B cell (primary cell): Measurements from ENCODE around the gene EXOC4. TPM values are rescaled to one million over a fixed set of nuclear protein-coding genes. Genes with fewer than 3 reads are reported as not detected.

Source experiments
- ATAC-seq: fragments of 200-7000 bp; cut with Tn5 transposase; one replicate; pipeline ENCODE4 v1.10.0; 2021; ENCODE audit warnings: low read depth, mild to moderate bottlenecking, moderate number of reproducible peaks, moderate library complexity
- CTCF ChIA-PET: fragments of 350-600 bp; sonication (Branson Sonifier 250); formaldehyde crosslinking; loops from one replicate; lab custom pipeline; 2021; ENCODE audit warnings: antibody characterized with exemption, inconsistent platforms; lab: Charles Lee
- POLR2A ChIA-PET: fragments of 350-600 bp; sonication (Branson Sonifier 250); formaldehyde crosslinking; loops from one replicate; lab custom pipeline; 2021; ENCODE audit warnings: antibody characterized with exemption; lab: Charles Lee
- DNase-seq: peaks from one replicate; pipeline ENCODE4 v3.0.0; 2013
- H2AFZ ChIP-seq: 2 replicates; pipeline ENCODE4 v1.6.1; 2012; ENCODE audit warnings: mild to moderate bottlenecking, low read depth, low read length; ENCODE audit not compliant: insufficient read depth, poor library complexity, severe bottlenecking
- H3K27ac ChIP-seq, 2 donors: 1 replicate in 1 of 2; 2 replicates in 1 of 2; pipeline ENCODE4 v1.5.1; 2012 to 2013; ENCODE audit warnings: low read length in 2 of 2, mild to moderate bottlenecking in 2 of 2, moderate library complexity in 1 of 2
- H3K27me3 ChIP-seq, 4 experiments: fragments of 200-600 bp in 1 of 4; sonication (generic) in 1 of 4; replicated peaks in 1 of 4; 1 replicate in 2 of 4; 2 replicates in 2 of 4; pipeline versions ENCODE4 v1.6.1 to v1.7.0; 2013 to 2016; ENCODE audit warnings: low read length in 3 of 4, mild to moderate bottlenecking in 2 of 4, mixed read lengths in 1 of 4, moderate library complexity in 1 of 4; ENCODE audit not compliant: insufficient read depth in 4 of 4, control insufficient read depth in 3 of 4; ENCODE audit errors: control extremely low read depth in 1 of 4
- H3K36me3 ChIP-seq, 2 experiments: replicated peaks in 1 of 2; 1 replicate in 1 of 2; 2 replicates in 1 of 2; pipeline versions ENCODE4 v1.6.1 to v1.7.1; 2013; ENCODE audit warnings: low read length in 1 of 2; ENCODE audit not compliant: insufficient read depth in 2 of 2, control insufficient read depth in 1 of 2; ENCODE audit errors: control extremely low read depth in 1 of 2, extremely low read depth in 1 of 2
- H3K4me1 ChIP-seq, 2 donors: fragments of 200-600 bp in 1 of 2; sonication (generic) in 1 of 2; 1 replicate in 1 of 2; 2 replicates in 1 of 2; pipeline versions ENCODE4 v1.5.1 to v1.6.1; 2013 to 2017; ENCODE audit warnings: low read length in 2 of 2; ENCODE audit not compliant: control insufficient read depth in 2 of 2, insufficient read depth in 2 of 2
- H3K4me2 ChIP-seq: replicated peaks from 2 replicates; pipeline ENCODE3; 2012; ENCODE audit warnings: mild to moderate bottlenecking, low read depth, low read length; ENCODE audit not compliant: poor library complexity, severe bottlenecking
- H3K4me3 ChIP-seq, 5 experiments: fragments of 200-600 bp in 1 of 5; sonication (generic) in 1 of 5; 1 replicate in 3 of 5; 2 replicates in 2 of 5; pipeline versions ENCODE4 v1.5.1 to v1.7.0; 2011 to 2016; ENCODE audit warnings: low read length in 4 of 5, mild to moderate bottlenecking in 4 of 5, low read depth in 2 of 5, control low read depth in 1 of 5, moderate library complexity in 1 of 5; ENCODE audit not compliant: insufficient read depth in 1 of 5; ENCODE audit errors: control extremely low read depth in 1 of 5, extremely low read depth in 1 of 5
- H3K79me2 ChIP-seq: fragments of 200-600 bp; sonication (generic); one replicate; pipeline ENCODE4 v1.6.0; 2016; ENCODE audit warnings: low read length; ENCODE audit not compliant: control insufficient read depth, insufficient read depth
- H3K9ac ChIP-seq: fragments of 200-600 bp; sonication (generic); 2 replicates; pipeline ENCODE4 v1.6.1; 2017; ENCODE audit warnings: mild to moderate bottlenecking, low read length, moderate library complexity
- H3K9me3 ChIP-seq, 3 donors: one replicate each; pipeline versions ENCODE4 v1.6.1 to v1.7.1; 2013; ENCODE audit warnings: low read length in 2 of 3; ENCODE audit not compliant: control insufficient read depth in 2 of 3, insufficient read depth in 1 of 3; ENCODE audit errors: control extremely low read depth in 1 of 3
- H4K20me1 ChIP-seq: 2 replicates; pipeline ENCODE4 v1.6.0; 2012; ENCODE audit warnings: mild to moderate bottlenecking, low read length; ENCODE audit not compliant: insufficient read depth, control insufficient read depth, poor library complexity, severe bottlenecking
- H3K27ac Mint-ChIP-seq: one replicate; pipeline ENCODE4 v1.8.0; 2021; ENCODE audit warnings: mixed read lengths
- H3K27me3 Mint-ChIP-seq: one replicate; pipeline ENCODE4 v1.8.0; 2021; ENCODE audit warnings: mixed read lengths
- H3K4me1 Mint-ChIP-seq: one replicate; pipeline ENCODE4 v1.8.0; 2021; ENCODE audit warnings: mixed read lengths
- H3K4me3 Mint-ChIP-seq: one replicate; pipeline ENCODE4 v1.8.0; 2021; ENCODE audit warnings: mixed read lengths
- H3K9me3 Mint-ChIP-seq: one replicate; pipeline ENCODE4 v1.8.0; 2022; ENCODE audit warnings: mixed read lengths; ENCODE audit not compliant: insufficient read depth
- EZH2 ChIP-seq: IDR thresholded peaks from 2 replicates; pipeline ENCODE4 v1.6.1; 2012; ENCODE audit warnings: borderline replicate concordance, low read depth, mild to moderate bottlenecking, moderate library complexity, low read length; ENCODE audit not compliant: insufficient read depth, poor library complexity, severe bottlenecking
- WGBS: methylation state at CpG from one replicate; pipeline ENCODE4 v1.1.5; 2013; ENCODE audit warnings: missing lambda C conversion rate; ENCODE audit not compliant: insufficient coverage; 5-methylcytosine and 5-hydroxymethylcytosine counted together
- intact Hi-C: fragments of 100-400 bp; cut with micrococcal nuclease; formaldehyde crosslinking; loops from one replicate; pipeline ENCODE4 v1.10.0; 2022
- polyA plus RNA-seq: library from polyadenylated mRNA; depleted of rRNA; stranded (reverse); fragments of >200 nt; gene quantifications from 2 replicates; pipeline ENCODE4 v1.2.3, GENCODE V29; 2012
- total RNA-seq, 2 donors: library from RNA; stranded (reverse); fragments of 120-200 nt in 1 of 2; gene quantifications; 1 replicate in 1 of 2; 2 replicates in 1 of 2; pipeline versions ENCODE4 v1.2.3 to v1.2.4, GENCODE V29; 2013 to 2022
- TF ChIP-seq, protein P1 (sequence below): fragments of 200-600 bp; IDR thresholded peaks from one replicate; pipeline ENCODE4 v1.8.0; 2022; ENCODE audit warnings: antibody characterized with exemption, mild to moderate bottlenecking

Gene EXOC4
- total and polyA plus RNA-seq, 2 donors (not counting 1 experiment from before 2014, with no cell fraction given), result 16.7 to 135 TPM

DNA sequence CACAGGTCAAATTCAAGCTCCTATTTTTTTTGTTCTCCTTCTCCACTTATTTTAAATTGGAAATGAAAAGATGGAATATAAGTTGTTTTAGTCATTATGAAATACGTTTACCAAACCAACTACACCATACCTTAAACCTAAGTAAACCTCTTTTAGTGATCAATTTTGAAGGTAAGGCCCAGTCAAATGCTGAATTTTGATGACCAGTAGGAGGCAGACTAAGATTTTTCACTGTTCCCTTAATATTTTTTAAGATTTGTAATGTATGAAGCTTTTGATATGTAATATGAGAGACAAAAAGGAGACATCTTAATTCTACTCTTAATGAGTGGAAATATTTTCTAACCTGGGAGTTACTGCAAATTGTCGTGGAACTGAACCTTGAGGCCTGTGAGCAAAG is 311.6 kb downstream of the EXOC4 start:
- intact Hi-C loops, result no loop called here
- H3K9me3 ChIP-seq, result no peaks in the 10 kb centered on the region
- H3K27me3 ChIP-seq, result no peaks in the 10 kb centered on the region
- no peak overlapping the region for H3K27ac Mint-ChIP-seq
- H3K4me3 Mint-ChIP-seq, result no peak overlapping the region
- ChIA-PET POLR2A (no interaction called here), CTCF (no interaction called here)
- H3K4me1 ChIP-seq, result no peaks in the 10 kb centered on the region
- no peaks in the 10 kb centered on the region for H3K36me3 ChIP-seq
- no peaks in the 10 kb centered on the region for H3K27me3 Mint-ChIP-seq
- no peak overlapping the region for H3K4me2 ChIP-seq
- H3K4me1 Mint-ChIP-seq, result no peaks in the 10 kb centered on the region
- no peak overlapping the region for H3K9ac ChIP-seq
- no peak overlapping the region for H3K4me3 ChIP-seq
- H2AFZ ChIP-seq, result no peak overlapping the region
- DNase-seq (no peak), ATAC-seq (no peak)
- 100% methylated on average over 1 of the region's 2 CpGs for WGBS
- no peak overlapping the region for H3K27ac ChIP-seq
- H4K20me1 ChIP-seq, result no peaks in the 10 kb centered on the region
- no peaks in the 10 kb centered on the region for H3K79me2 ChIP-seq
- no peak for TF ChIP-seq EZH2
- TF ChIP-seq, protein P1, sequence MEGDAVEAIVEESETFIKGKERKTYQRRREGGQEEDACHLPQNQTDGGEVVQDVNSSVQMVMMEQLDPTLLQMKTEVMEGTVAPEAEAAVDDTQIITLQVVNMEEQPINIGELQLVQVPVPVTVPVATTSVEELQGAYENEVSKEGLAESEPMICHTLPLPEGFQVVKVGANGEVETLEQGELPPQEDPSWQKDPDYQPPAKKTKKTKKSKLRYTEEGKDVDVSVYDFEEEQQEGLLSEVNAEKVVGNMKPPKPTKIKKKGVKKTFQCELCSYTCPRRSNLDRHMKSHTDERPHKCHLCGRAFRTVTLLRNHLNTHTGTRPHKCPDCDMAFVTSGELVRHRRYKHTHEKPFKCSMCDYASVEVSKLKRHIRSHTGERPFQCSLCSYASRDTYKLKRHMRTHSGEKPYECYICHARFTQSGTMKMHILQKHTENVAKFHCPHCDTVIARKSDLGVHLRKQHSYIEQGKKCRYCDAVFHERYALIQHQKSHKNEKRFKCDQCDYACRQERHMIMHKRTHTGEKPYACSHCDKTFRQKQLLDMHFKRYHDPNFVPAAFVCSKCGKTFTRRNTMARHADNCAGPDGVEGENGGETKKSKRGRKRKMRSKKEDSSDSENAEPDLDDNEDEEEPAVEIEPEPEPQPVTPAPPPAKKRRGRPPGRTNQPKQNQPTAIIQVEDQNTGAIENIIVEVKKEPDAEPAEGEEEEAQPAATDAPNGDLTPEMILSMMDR, result no peak
- H3K9me3 Mint-ChIP-seq, result peaks cover 1% of the 10 kb centered on the region

DNA sequence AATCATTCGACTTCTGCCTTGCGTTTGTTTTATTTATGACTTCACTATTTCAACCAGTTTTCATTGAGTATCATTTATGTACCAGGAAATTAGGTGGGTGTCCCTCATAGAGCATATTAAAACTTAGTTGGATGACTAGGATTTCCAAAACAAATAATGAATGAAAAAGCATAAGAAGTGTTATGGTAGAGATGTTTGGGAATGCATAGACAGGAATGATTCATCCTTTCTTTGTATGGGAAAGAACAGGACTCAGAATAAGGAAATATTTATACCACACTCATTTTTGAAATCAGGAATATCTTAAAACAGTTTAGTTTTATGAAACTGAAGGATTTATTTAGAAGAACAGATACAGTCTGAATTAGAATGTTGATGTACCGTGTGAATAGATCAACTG is 315.7 kb downstream of the EXOC4 start:
- no peaks in the 10 kb centered on the region for H4K20me1 ChIP-seq
- no peaks in the 10 kb centered on the region for H3K9me3 ChIP-seq
- CTCF ChIA-PET, result interaction anchor here (1.0 kb wide), 1 partner anchor 9 kb away, joined by 4 read pairs; no protein-coding TSS in a partner anchor
- Mint-ChIP-seq H3K4me1 (no peaks in the 10 kb centered on the region), H3K4me3 (no peak overlapping the region), H3K27ac (no peak overlapping the region), H3K27me3 (no peaks in the 10 kb centered on the region), H3K9me3 (peaks cover 1% of the 10 kb centered on the region)
- no peaks in the 10 kb centered on the region for H3K79me2 ChIP-seq
- no peak overlapping the region for H3K4me3 ChIP-seq
- TF ChIP-seq, protein P1, result no peak
- no peak for TF ChIP-seq EZH2
- DNase-seq, result no peak
- no peak overlapping the region for H3K9ac ChIP-seq
- H3K27ac ChIP-seq, result no peak overlapping the region
- no peak overlapping the region for H2AFZ ChIP-seq
- no peaks in the 10 kb centered on the region for H3K36me3 ChIP-seq
- H3K4me1 ChIP-seq, result no peaks in the 10 kb centered on the region
- 100% methylated on average over 1 of the region's 3 CpGs for WGBS
- intact Hi-C loops, result no loop called here
- no peak for ATAC-seq
- H3K4me2 ChIP-seq, result no peak overlapping the region
- no peaks in the 10 kb centered on the region for H3K27me3 ChIP-seq
- POLR2A ChIA-PET, result no interaction called here
